HK-2 (cell line): Measurements from ENCODE around the gene PROM2.
"Not testable (repeated sequence)": the region's sequence is repeated elsewhere in the genome, so short reads cannot be mapped to it uniquely, and the experiment has no call there.

ENCODE experiments used
- DNase-seq: peaks from one replicate; pipeline ENCODE4 v3.0.0-alpha.2; 2018; ENCODE audit not compliant: unreplicated experiment

The PROM2 gene

DNA sequence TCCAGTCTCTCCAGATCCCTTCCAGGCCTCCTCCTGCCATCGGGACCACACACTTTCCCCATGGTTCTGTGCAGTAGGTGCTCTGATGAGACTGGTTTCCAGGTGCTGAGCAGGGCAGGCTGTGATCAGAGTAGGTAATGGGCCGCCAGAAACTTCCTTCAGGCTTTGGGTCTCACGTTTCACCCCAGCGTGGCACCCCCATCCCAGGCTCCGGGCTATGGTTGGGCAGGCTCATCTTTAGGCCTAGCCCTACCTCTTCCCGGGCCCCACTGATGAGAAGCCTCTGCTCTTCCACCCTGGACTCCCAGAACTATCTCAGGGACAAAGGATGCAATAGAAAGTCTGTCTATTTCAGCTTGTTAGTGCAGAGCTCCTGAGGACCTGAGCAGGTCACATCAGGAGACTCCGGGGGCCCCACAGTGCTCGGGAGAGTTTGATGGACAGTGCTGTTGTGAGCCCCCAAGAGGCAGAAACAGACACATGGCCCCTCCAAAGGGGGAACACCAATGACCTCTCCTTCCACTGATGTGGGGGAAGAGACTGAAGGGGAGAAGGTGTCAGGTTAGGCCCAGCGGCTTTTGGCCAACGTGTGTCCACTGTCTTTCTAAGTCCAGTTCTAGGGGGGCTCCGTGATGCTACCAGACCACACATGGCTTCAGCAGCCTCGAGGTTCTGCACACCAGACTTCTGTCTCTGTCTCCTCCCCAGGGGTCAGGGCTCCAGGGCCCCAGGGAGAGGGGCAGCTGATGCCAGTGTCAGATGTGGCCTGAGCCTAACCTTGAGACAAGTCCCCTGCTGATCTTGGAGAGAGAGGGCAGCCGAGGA lies 5.8 kb upstream of the PROM2 start:
- no peak for DNase-seq

DNA sequence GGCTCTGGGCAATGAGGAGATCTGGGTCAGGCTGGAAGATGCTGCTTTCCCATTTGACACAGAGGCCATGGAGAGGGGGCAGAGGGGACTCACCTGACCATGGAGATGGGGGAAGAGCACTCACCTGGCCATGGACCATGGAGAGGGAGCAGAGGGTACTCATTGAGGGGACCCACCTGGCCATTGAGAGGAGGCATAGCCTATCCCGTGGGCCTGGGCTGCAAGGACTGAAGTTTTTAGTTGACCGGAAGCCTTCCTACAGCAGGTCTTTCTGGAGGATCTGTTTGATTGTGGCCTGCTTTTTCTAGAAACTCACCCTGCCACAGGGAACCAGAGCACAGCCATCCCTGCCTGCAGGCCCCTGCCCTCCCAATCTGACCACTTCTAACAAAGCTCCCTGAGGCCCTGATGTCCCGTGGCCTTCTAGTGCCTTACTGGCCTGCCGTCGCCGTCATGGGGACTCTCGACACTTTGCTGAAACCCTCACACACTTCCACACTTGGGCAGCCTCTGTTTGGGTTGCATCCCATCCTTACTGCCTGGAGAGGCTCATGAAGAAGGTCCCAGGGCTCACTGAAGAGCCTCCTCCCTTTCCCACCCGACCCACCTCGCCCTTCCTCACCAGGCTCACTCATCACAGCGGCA lies 5.1 kb upstream of the PROM2 start:
- no peak for DNase-seq

DNA sequence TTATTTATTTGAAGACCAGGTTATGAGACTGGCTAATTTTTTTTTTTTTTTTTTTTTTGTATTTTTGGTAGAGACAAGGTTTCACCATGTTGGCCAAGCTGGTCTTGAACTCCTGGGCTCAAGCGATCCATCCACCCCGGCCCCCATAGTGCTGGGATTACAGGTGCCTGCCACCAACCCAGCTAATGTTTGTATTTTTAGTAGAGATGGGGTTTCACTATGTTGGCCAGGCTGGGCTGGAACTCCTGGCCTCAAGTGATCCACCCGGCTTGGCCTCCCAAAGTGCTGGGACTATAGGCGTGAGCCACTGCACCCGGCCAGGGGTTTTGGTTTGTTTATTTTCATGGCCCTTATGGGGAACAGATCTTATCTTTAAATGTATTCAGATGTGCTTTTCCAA lies 4.5 kb upstream of the PROM2 start:
- DNase-seq, result not testable (repeated sequence)

DNA sequence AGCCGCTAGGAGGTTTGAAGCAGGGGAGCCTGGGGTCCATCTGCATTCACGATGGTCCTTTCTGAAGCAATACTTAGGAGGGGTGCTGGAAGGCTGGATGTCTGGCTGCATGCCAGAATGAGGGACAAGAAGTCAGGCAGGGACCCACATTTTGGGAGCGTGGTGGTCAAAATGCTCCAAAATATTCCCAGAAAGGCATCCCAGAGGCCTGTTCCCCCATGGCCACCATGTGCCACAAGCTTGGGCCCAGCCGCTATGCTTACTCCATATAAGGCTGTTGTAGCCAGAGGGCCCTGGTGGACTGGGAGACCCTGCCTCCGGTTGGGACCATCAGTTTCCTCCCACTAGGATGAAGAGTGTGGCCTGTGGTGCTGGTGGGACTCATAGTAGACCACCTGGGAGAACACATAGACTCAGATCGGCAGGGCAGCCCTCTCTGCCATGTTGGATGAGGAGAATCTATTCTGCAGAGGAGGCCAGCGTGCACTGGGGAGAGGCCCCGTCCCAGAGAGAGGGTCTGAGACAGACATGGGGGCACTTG lies 3.6 kb upstream of the PROM2 start:
- DNase-seq, result no peak

DNA sequence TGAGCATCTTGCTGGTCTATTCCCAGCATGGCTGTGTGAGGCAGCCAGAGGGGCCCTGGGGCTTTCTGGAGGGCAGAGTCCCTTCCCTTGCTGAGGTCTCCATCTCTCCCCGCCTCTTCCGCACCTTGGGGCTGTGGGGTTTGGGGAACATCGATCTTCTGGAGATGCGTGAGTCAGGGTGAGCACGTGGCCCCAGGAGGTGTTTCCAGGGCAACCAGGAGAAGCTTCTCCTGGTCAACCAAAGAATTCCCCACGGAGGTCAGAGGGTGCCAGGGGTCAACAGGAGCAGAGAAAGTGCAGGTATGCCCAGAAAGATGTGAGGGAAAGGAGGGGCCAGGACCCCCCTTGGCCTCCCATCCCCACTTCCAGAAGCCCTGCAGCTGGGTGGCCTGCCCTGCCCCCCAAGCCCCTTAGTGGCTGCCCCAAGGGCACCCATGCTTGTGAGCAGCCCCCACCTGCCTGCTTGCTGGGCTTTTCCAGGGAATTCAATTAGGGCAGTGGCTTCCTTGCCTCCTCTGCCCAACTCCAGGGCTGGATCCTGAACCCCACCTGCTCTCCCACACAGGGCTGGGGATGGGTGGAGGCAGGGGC lies 2.8 kb upstream of the PROM2 start:
- DNase-seq, result no peak

DNA sequence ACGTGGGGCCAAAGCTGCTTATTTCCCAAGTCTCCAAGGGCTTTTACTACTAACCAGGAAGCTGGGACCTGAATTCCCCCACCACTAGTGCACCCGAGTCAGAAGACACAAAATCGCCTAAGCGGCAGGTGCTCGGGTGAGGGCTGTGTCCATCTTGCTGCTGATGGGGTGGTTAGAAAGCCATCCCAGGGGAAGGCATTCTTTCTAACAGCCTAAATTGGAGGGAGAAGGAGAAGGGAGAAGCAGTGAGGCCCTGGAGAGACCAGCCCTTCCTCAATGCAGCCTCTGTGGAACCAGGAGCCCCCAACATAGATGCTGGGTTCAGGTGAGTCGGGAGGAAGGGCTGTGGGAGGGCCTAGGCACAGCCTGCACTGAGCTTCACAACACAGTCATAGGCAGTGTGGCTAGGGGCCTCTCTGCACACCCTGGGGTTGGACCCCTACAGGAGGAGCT lies 1.9 kb upstream of the PROM2 start:
- no peak for DNase-seq

DNA sequence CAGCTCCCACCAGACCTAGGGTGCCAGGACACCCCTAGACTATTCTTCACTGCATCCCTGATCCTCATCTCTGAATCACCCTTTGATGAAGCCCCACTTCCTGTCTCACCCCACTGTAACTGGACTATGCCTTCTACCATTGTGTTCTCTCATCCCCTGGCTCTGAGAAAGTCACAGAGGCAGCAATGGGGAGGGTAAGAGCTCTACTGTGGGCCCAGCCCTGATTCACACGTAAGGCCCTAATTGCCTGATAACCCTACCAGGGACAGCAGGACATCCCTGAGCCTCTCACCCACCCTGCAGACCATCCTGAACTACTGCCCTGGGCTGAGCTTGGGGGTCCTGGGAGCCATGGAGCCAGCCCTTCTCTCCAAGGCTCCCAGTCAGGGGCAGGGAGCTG lies 1.5 kb upstream of the PROM2 start:
- no peak for DNase-seq

DNA sequence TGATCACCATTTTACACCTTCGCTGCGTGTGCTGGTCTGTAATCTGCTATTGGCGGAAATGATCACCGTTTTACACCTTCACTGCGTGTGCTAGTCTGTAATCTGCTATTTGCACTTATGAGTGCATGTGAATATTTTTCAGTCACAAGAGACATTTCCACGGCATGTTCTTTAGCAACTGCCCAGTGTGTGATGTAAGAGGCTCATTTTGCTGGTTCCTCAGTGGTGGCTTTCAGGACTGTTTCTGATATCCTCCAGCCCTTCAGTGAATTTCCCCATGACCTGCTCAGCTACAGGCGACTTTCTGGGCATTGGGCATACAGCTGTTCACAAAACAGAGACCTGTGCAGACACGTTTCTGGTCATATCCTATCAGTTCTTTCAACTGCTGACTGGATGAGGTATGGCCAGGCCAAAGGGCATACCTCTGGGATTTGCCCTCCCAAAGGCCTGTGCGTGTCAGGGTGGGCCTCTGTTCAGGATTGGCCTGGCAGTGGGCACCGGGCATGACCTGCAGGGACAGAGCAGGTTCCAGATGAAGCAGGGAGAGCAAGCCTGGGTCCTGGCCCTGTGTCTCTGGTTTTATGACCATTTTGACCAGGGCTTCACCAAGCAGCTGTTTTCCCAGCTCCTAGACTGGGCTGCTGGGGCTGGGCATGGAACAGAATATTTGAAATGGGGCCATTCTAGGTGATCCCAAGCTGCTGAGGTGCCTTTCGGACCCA lies 521 bp upstream of the PROM2 start:
- DNase-seq, result no peak

DNA sequence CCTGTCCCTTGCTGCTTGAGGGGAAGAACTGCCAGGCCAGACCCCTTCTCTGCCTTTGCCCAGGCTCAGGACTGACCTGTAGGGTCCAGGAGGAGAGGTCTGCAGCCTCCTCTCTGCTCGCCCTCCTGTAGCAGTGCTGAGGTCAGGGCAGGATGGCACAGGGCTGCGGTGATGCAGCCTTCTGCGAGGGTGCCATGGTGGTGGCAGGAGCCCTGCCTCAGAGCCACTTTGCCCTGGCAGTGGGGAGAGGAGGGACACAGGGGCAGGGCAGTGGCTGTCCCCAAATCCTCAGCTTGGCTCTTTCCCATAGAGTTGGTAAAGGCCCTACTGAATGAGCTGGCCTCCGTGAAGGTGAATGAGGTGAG lies 884 bp downstream of the PROM2 start:
- DNase-seq, result no peak

DNA sequence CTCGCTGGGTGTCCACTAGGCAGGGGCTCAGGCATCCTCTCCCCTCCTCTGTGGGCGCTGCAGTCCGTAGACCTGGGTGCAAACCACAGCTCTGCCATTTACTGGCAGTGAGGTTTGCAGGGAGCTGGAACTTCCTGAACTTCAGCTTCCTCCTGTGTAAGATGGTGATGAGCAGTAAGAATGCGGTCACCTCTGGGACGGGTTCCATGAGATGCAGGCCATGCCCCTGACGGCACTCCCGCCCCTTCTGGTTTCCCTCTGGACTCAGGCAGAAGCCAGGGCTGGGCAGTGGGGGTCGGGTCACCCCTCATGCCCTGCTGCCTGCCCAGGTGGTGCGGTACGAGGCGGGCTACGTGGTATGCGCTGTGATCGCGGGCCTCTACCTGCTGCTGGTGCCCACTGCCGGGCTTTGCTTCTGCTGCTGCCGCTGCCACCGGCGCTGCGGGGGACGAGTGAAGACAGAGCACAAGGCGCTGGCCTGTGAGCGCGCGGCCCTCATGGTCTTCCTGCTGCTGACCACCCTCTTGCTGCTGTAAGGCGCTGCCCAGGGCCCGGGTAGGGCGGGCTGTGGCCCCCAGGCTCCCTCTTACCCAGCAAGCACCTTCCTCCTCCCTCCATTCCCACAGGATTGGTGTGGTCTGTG lies 1.5 kb downstream of the PROM2 start:
- DNase-seq, result no peak

DNA sequence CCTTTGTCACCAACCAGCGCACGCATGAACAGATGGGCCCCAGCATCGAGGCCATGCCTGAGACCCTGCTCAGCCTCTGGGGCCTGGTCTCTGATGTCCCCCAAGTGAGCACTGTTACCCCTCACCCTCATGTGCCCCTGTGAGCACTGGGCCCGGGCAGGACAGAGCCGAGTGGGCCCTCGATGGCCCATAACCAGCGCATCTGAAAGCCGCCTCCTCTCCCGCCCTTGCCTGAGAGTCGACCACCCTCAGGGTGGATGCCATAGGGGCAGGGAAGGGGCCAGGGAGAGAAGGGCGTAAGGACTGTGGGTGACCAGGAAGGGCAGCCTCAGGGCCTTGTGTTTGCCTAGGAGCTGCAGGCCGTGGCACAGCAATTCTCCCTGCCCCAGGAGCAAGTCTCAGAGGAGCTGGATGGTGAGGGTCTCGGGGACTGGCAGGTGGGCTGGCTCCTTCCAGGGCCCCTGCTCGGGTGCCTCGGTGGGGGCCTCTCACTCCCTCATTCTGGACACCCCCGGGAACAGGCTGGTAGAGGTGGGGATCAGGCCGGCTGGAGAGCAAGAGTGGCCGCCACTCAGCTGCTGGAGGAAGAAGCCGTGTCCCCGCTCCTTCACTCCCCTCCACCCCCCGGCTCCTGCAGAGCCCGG lies 2.1 kb downstream of the PROM2 start:
- DNase-seq, result no peak

DNA sequence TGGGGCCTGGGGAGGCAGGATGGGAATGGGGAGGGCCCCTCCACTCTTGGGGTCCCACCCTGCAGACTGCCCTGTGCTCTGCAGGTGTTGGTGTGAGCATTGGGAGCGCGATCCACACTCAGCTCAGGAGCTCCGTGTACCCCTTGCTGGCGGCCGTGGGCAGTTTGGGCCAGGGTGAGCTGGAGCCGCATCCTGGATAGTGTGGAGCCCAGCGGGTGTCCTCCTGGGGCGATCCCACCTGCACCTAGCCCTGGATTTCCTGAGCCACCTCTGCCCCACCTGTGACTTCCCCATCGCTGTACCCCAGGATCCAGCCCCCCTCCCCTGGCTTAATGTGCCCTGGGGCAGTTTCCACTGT lies 2.6 kb downstream of the PROM2 start:
- no peak for DNase-seq

DNA sequence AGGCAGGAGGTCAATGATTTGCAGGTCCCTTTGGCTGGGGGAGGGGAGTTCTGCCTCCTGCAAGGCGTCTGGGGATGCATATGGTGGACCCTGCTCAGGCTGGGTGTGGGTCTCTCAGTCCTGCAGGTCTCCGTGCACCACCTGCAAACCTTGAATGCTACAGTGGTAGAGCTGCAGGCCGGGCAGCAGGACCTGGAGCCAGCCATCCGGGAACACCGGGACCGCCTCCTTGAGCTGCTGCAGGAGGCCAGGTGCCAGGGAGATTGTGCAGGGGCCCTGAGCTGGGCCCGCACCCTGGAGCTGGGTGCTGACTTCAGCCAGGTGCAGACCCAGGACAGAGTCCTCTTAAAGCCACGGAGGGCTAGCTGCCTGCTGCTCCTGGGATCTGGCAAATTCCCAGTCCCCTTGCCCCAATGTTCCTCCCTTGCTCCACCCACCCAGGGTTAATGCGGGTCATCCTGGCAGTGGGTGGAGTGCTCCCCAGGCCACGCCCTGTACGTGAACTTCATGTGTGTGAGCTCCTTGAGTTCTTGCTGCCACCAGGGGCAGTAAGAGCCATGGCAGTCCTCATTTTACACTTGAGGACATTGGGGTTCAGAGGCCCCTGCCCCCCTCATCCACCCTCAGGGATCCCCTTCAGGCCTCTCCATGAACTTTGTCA lies 3.1 kb downstream of the PROM2 start:
- peak; percentile 25 for DNase-seq

DNA sequence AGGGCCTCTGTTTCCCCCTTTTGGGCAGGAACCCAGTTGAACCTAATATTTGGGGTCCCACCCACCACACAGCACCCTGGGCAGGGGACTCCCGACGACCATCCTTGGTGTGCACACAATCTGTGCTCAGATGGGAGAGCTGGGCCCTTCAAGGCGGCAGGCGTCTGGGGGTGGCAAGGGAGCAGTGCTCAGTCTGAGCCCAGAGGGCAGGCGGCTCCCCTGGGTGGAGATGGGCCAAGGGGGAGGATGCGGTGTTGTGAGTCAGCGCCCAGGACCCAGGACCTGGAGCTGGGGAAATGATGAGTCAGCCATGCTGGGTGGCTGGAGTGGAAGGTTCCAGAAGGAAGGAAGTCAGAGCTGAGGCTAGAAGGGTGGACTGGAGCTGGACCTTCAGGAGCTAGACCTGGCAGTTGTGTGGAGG lies 3.8 kb downstream of the PROM2 start:
- DNase-seq, result peak; percentile 76

DNA sequence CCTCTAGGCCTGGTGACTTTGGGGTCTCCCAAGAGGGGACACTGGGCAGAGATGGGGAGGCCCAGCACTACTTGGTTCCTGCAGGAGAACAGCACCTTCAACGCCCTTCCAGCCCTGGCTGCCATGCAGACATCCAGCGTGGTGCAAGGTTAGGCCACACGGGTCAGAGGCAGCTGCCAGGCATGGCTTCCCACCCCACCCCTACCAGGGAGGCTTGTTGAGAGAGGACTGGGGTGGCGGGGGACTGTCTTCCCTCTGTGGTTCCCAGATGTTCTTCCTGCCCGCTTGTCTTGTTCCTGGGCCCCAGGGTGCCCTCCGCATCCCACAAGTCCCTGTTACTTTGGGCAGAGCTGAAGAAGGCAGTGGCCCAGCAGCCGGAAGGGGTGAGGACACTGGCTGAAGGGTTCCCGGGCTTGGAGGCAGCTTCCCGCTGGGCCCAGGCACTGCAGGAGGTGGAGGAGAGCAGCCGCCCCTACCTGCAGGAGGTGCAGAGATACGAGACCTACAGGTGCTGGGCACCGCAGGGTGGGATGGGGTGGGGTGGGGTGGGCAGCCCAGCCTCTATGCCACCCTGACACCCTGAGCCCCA lies 4.5 kb downstream of the PROM2 start:
- DNase-seq, result no peak

DNA sequence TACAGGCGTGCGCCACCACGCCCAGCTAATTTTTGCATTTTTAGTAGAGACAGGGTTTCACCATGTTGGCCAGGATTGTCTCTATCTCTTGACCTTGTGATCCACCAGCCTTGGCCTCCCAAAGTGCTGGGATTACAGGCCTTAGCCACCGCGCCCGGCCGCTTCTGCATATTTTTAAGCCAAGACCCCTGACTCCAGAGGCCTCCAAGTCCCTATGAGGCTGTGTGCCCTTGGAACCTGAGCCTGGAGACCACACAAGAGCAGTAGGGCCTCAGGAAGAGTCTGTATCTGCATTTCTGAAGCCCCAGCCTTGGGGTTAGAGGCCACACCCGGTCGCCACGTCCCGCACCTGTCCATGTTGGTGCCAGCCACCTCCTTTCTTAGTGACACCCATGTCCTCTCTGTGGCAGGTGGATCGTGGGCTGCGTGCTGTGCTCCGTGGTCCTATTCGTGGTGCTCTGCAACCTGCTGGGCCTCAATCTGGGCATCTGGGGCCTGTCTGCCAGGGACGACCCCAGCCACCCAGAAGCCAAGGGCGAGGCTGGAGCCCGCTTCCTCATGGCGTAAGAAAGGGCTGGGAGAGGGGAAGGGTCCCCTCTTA lies 5.3 kb downstream of the PROM2 start:
- DNase-seq, result no peak

DNA sequence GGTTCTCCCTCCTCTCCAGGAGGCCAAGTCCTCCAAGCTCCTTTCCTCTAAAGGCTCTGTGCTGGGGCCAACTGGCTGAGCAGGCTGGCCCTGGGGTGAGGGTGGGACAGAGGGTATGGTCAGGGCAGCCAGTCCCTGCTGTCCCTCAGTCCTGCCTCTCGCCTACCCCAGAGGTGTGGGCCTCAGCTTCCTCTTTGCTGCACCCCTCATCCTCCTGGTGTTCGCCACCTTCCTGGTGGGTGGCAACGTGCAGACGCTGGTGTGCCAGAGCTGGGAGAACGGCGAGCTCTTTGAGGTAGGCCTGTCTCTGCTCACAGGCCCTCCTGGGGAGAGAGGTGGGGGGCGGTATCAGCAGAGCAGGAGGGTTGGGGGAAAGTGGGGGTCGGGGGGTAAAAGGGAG lies 6.8 kb downstream of the PROM2 start:
- DNase-seq, result no peak

DNA sequence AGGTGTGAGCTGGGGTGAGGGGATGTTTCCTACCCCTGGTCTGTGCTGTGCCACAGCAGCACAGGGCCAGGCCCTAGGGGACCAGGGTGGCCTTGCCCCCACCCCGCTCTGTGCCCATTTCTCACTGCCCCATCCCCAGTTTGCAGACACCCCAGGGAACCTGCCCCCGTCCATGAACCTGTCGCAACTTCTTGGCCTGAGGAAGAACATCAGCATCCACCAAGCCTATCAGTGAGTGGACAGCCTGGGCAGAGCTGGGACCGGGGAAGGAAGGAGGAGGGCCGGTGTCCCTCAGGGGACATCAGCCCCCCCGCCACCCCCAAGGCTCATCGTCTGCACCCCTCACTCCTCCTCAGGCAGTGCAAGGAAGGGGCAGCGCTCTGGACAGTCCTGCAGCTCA lies 7.5 kb downstream of the PROM2 start:
- no peak for DNase-seq

DNA sequence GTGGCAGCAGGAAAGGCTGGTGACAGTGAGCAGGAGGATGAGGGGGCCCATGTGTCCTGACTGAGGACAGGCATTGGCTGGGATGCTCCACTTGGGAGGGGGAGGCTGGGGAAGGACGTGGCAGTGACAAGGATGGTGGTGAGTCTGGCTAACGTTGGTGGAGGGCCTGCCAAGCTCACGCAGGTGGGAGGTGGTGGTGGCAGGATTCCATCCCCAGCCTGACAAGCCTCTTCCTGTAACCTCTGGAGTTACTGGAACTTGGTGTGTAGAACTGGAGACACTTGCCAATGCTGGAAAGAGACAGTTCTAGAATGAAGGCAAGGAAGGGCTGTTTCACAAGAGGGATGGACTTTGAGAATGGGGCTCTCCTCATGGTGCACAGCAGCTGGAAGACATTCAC lies 8.2 kb downstream of the PROM2 start:
- DNase-seq, result no peak

DNA sequence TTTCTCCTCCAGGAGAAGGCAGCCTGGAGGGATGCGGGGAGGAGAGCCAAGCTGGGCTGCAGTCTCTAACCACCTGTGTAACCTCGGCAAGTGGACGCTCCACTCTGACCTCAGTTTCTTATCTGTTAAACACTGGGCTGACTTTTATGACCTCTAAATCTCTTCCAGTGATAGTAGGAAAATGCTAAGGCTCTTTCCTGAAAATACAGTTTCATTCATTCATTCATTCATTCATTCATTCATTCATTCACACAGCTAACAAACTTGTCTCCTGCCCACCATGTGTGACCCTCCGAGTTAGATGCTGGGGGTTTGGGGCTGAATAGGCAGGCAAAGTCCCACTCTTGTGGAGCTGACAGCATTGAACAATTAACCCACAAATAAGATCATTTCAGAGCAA lies 9.3 kb downstream of the PROM2 start:
- DNase-seq, result no peak
